Type B pancreatic cell (in vitro differentiated cells): ENCODE results near the gene NEUROG3. TPM values are rescaled to one million over a fixed set of nuclear protein-coding genes. Genes with fewer than 3 reads are reported as not detected.
"Not testable (repeated sequence)": the region's sequence is repeated elsewhere in the genome, so short reads cannot be mapped to it uniquely, and the experiment has no call there.

Experiments
- DNase-seq: peaks from one replicate; pipeline ENCODE4 v3.0.0; 2021; ENCODE audit warnings: mixed read lengths; ENCODE audit not compliant: unreplicated experiment; ENCODE audit errors: extremely low spot score
- H3K27ac Mint-ChIP-seq: 2 replicates; pipeline ENCODE4 v1.8.0; 2021; ENCODE audit warnings: mild to moderate bottlenecking, mixed read lengths
- H3K27me3 Mint-ChIP-seq: 2 replicates; pipeline ENCODE4 v1.8.0; 2021; ENCODE audit warnings: mixed read lengths
- H3K36me3 Mint-ChIP-seq: 2 replicates; pipeline ENCODE4 v1.8.0; 2021; ENCODE audit warnings: mixed read lengths
- H3K4me1 Mint-ChIP-seq: one replicate; pipeline ENCODE4 v1.8.0; 2021; ENCODE audit warnings: mixed read lengths; ENCODE audit not compliant: unreplicated experiment
- H3K4me3 Mint-ChIP-seq: 2 replicates; pipeline ENCODE4 v1.8.0; 2021; ENCODE audit warnings: mild to moderate bottlenecking, mixed read lengths
- H3K9me3 Mint-ChIP-seq: 2 replicates; pipeline ENCODE4 v1.8.0; 2021; ENCODE audit warnings: mixed read lengths
- total RNA-seq: library from RNA; stranded (reverse); gene quantifications from 2 replicates; pipeline ENCODE4 v1.2.1, GENCODE V29; 2021; ENCODE audit warnings: low replicate concordance
- TF ChIP-seq, protein P1 (sequence below): fragments of 200-600 bp; sonication (generic); conservative IDR thresholded peaks from 2 replicates; pipeline ENCODE4 v1.5.0; 2021; ENCODE audit warnings: antibody characterized with exemption, mild to moderate bottlenecking

NEUROG3 gene
- total RNA-seq, 1 donor from 2014 or later: 0.51 TPM

GRCh38 chr10:69541463-69541862 is 31.8 kb downstream of the NEUROG3 start:
- H3K4me3 Mint-ChIP-seq: no peak overlapping the region
- no peak overlapping the region for H3K27ac Mint-ChIP-seq
- peaks cover 36% of the 10 kb centered on the region for H3K27me3 Mint-ChIP-seq
- peaks cover 8% of the 10 kb centered on the region for H3K9me3 Mint-ChIP-seq
- peaks cover 6% of the 10 kb centered on the region for H3K4me1 Mint-ChIP-seq
- TF ChIP-seq, protein P1, sequence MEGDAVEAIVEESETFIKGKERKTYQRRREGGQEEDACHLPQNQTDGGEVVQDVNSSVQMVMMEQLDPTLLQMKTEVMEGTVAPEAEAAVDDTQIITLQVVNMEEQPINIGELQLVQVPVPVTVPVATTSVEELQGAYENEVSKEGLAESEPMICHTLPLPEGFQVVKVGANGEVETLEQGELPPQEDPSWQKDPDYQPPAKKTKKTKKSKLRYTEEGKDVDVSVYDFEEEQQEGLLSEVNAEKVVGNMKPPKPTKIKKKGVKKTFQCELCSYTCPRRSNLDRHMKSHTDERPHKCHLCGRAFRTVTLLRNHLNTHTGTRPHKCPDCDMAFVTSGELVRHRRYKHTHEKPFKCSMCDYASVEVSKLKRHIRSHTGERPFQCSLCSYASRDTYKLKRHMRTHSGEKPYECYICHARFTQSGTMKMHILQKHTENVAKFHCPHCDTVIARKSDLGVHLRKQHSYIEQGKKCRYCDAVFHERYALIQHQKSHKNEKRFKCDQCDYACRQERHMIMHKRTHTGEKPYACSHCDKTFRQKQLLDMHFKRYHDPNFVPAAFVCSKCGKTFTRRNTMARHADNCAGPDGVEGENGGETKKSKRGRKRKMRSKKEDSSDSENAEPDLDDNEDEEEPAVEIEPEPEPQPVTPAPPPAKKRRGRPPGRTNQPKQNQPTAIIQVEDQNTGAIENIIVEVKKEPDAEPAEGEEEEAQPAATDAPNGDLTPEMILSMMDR: no peak
- no peaks in the 10 kb centered on the region for H3K36me3 Mint-ChIP-seq
- no peak for DNase-seq

GRCh38 chr10:69538461-69538860 is 34.8 kb downstream of the NEUROG3 start:
- TF ChIP-seq, protein P1: no peak
- H3K36me3 Mint-ChIP-seq: no peaks in the 10 kb centered on the region
- H3K4me3 Mint-ChIP-seq: no peak overlapping the region
- peaks cover 4% of the 10 kb centered on the region for H3K4me1 Mint-ChIP-seq
- no peak overlapping the region for H3K27ac Mint-ChIP-seq
- no peak for DNase-seq
- peaks cover 45% of the 10 kb centered on the region for H3K27me3 Mint-ChIP-seq
- H3K9me3 Mint-ChIP-seq: peaks cover 8% of the 10 kb centered on the region

DNA sequence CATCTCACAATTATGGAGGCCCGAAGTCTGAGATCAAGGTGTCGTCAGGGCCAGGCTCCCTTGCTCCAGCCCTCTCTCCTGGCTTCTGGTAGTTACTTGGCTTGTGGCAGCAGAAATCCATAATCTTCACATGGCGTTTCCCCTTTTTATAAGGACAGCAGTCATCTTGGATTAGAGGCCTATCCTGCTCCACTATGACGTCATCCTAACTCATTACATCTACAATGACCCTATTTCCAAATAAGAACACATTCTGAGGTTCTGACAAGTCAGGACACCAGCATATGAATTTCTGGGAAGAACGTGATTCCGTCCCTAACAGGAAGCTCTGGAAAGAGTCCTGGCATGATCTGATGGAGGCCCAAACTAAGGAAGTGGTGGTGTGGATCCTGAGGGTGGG is 35.8 kb downstream of the NEUROG3 start:
- no peak overlapping the region for H3K27ac Mint-ChIP-seq
- H3K4me1 Mint-ChIP-seq: no peaks in the 10 kb centered on the region
- no peak for DNase-seq
- TF ChIP-seq, protein P1: no peak
- peaks cover 49% of the 10 kb centered on the region for H3K27me3 Mint-ChIP-seq
- peaks cover 8% of the 10 kb centered on the region for H3K9me3 Mint-ChIP-seq
- no peak overlapping the region for H3K4me3 Mint-ChIP-seq
- no peaks in the 10 kb centered on the region for H3K36me3 Mint-ChIP-seq

DNA sequence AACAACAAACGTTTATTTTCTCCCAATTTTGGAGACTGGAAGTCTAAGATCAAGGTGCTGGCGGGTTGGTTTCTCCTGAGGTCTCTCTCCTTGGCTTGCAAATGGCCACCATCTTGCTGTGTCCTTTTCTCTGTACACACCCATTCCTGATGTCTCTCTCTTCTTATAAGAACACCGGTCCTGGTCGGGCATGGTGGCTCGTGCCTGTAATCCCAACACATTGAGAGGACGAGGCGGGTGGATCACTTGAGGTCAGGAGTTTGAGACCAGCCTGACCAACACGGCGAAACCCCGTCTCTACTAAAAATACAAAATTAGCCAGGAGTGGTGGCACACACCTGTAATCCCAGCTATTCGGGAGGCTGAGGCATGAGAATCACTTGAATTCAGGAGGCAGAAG is 36.7 kb downstream of the NEUROG3 start:
- not testable (repeated sequence) for H3K9me3 Mint-ChIP-seq, H3K4me3 Mint-ChIP-seq, H3K27ac Mint-ChIP-seq, DNase-seq, H3K4me1 Mint-ChIP-seq, H3K36me3 Mint-ChIP-seq
- peaks cover 52% of the 10 kb centered on the region for H3K27me3 Mint-ChIP-seq

GRCh38 chr10:69533658-69534057 is 39.6 kb downstream of the NEUROG3 start:
- H3K9me3 Mint-ChIP-seq: no peaks in the 10 kb centered on the region
- TF ChIP-seq, protein P1: no peak
- no peaks in the 10 kb centered on the region for H3K36me3 Mint-ChIP-seq
- DNase-seq: no peak
- H3K27ac Mint-ChIP-seq: no peak overlapping the region
- H3K4me3 Mint-ChIP-seq: no peak overlapping the region
- peaks cover 49% of the 10 kb centered on the region for H3K27me3 Mint-ChIP-seq
- H3K4me1 Mint-ChIP-seq: no peaks in the 10 kb centered on the region

GRCh38 chr10:69527961-69528360 is 45.3 kb downstream of the NEUROG3 start:
- Mint-ChIP-seq H3K4me3 (no peak overlapping the region), H3K4me1 (no peaks in the 10 kb centered on the region), H3K27me3 (peaks cover 44% of the 10 kb centered on the region), H3K9me3 (no peaks in the 10 kb centered on the region), H3K36me3 (no peaks in the 10 kb centered on the region), H3K27ac (no peak overlapping the region)
- TF ChIP-seq, protein P1: no peak
- DNase-seq: no peak

Other genes starting within 250 kb of the NEUROG3 start
- gene TACR2, start 156.5 kb downstream of the NEUROG3 start, total RNA-seq: not detected in 2 replicates
- 19.4 and 19.7 TPM in 2 replicates for gene TSPAN15, start 122.0 kb downstream of the NEUROG3 start, total RNA-seq
- 8.8 and 9.8 TPM in 2 replicates for gene FAM241B, start 56.8 kb upstream of the NEUROG3 start, total RNA-seq
- 0.43 and 18.6 TPM in 2 replicates for gene COL13A1, start 228.5 kb upstream of the NEUROG3 start, total RNA-seq